NCI-H2081 (cell line): Measurements from ENCODE around the gene TLCD3B.
"Not testable (repeated sequence)": the region's sequence is repeated elsewhere in the genome, so short reads cannot be mapped to it uniquely, and the experiment has no call there.

Experiments used
- DNase-seq, 2 experiments: peaks; one replicate each; lab custom pipeline; 2025; lab: John Stamatoyannopoulos, UW

The TLCD3B gene

DNA sequence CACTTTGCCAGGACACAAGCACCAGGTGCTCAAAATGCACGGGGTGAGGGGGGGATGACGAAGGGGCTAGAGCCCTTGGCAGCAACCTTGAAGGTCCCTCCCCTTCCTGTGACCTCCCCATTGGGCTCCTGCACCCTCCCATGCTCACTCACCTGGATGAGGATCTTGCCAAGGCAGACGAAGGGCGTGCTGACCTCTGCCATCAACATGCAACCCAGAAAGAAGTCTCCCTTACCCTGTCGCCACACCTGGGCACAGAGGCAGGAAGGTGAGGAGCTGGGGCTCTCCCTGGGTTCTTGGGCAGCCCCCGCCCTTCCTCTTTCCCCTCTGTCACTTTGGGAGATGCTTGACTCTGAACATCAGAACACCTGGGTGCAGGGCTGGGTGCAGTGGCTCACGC lies 5.5 kb downstream of the TLCD3B start:
- no peak for DNase-seq

DNA sequence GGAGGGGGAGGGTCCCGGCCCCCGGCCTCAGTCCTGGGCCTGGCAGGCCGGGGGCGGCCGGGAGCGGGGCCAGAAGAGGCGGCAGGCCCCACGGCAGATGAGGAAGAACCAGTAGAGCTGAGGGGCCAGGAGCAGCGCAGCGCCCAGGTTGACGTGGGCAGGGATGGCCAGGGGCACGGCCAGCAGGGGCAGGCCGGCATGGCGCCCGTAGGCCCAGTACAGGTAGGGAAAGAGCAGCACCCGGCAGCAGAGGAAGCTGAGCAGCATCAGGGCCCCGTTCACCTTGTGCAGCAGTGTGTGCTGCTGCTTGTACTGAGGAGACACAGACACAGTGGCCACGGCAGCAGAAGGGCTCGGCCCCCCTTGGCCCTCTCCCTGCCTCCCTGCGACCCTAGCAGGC lies 5.9 kb downstream of the TLCD3B start:
- DNase-seq = no peak

GRCh38 chr16:30024451-30024850 lies 6.6 kb downstream of the TLCD3B start:
- no peak for DNase-seq

- no peak for DNase-seq
Observed at GRCh38 chr16:30023586-30023985, 7.5 kb downstream of the TLCD3B start.

DNA sequence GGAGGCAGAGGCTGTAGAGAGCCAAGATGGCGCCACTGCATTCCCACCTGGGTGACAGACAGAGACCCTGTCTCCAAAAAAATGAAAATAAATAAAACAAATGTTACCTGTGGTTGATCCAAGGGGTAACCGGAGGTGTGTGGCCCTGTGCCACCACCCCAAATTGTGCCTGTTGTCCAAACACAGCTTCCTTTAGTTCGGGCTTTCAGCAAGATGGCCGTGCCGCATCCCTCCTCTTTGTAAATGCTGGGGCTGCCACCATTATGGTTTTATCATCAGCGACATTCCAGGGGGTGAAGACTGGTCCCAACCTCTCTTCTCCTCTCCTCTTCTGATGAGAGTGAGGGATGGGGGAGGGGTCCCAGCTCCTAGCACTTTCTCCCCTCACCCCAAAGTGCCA lies 8.2 kb downstream of the TLCD3B start, which contains the start of gene C16orf92:
TSS of gene C16orf92 (plus strand) at position 312 of the 400 bp plus-strand sequence. CDS start 143 bp downstream, outside the sequence.
- DNase-seq = no peak

GRCh38 chr16:30018731-30019158 lies 12.3 kb downstream of the TLCD3B start:
- DNase-seq = no peak

- not testable (repeated sequence) for DNase-seq
Observed at GRCh38 chr16:30017937-30018336, 13.1 kb downstream of the TLCD3B start.

DNA sequence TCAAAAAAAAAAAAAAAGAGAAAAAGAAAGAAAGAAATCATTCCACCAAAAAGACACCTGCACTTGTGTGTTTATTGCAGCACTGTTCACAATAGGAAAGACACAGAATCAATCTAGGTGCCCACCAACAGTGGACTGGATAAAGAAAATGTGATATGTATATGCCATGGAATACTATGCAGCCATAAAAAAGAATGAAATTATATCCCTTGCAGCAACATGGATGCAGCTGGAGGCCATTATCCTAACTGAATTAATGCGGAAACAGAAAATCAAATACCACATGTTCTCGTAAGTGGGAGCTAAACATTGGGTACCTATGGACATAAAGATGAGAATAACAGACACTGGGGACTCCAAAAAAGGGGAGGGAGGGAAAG lies 13.8 kb downstream of the TLCD3B start:
- DNase-seq = no peak

DNA sequence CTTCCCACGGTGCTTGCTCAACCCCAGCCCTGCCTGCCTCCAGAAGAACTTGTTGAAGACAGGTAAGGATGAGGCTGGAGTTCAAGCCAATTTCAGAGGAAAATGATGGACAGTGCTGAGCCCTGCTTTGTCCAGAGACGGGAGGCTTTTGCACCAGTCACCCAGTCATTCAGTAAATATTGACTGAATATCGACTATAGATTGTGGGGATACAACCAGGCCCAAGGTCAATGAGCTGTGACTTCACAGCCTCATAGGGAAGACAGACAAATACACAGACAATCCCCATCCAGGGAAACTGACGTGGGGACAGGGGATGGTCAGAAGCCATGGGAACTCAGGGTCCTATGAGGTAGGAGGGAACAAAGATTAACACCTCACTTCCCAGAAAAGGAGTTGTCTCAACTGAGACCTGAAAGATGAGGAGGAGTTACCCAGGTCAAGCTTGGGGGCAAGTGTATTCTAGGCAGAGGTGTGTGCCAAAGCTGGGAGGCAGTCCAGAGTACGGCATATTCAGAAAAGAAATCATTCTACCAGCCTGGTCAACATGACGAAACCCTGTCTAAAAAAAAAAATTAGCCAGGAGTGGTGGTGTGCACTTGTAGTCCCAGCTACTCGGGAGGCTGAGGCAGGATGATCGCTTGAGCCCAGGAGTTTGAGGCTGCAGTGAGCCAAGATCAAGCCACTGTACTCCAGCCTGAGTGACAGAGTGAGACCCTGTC lies 14.4 kb downstream of the TLCD3B start:
- no peak for DNase-seq

DNA sequence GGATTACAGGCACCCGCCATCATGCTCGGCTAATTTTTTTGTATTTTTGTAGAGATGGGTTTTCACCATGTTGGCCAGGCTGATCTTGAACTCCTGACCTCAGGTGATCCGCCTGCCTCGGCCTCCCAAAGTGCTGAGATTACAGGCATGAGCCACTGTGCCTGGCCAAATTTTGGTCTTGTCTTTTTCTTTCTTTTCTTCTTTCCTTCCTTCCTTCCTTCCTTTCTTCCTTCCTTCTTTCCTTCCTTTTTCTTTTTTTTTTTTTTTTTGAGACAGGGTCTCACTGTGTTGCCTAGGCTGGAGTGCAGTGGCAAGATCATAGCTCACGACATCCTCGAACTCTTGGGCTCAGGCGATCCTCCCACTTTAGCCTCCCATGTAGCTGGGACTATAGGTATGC lies 15.6 kb downstream of the TLCD3B start:
- not testable (repeated sequence) for DNase-seq

- DNase-seq = not testable (repeated sequence)
Observed at GRCh38 chr16:30012598-30012997, 18.5 kb downstream of the TLCD3B start.

- no peak for DNase-seq
Observed at GRCh38 chr16:30011714-30012504, 19.2 kb downstream of the TLCD3B start.

DNA sequence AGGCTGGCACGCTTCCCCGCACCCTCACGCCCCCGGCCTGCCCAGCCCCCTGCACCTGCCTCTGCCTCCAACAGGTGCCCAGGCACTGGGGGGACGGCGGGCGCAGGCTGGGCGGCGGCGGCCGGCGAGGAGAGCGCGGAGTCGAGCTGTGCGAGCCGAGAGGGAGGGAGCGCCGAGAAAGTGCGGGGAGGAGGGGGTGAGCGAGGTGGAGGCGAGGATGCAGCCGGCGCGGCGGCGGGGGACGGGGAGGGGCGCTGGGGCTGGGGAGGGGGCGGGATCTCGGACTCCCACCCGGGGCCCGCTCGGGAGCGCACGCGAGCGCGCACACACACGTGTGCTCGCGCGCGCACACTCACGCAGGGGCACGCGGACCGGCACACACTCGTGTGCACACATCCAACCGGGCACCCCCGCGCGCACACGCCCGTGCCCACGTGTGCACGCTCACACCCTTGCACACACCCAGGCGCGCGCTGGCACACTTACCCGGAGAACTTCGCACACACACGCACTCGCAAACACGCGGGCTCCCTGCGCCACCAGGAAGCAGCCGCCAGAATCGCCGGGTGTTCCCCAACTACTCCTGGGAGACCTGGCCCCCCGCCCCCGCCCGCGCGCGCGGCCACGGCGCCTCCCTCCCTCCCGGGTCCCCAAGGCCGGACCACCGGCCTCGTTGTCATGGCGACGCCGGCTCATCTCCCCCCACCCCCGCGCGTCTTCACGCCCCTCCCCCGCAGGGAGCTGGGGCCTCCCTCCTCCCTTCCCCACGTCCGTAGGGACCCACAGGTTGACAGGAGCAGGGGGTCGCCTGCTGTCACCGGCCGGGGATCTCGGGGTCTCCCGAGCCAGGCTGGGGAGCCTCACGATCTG lies 20.0 kb downstream of the TLCD3B start, which contains the start of gene DOC2A:
TSS of gene DOC2A (minus strand) at position 184 of the 870 bp plus-strand sequence. CDS start 805 bp downstream, outside the sequence.
- peak; percentile 35 to 39 for DNase-seq

GRCh38 chr16:30009990-30010843 lies 20.9 kb downstream of the TLCD3B start:
- DNase-seq = no peak

- no peak for DNase-seq
Observed at GRCh38 chr16:30009085-30009862, 21.8 kb downstream of the TLCD3B start.

- DNase-seq = no peak
Observed at GRCh38 chr16:30007378-30007895, 23.6 kb downstream of the TLCD3B start.

GRCh38 chr16:30006659-30007377 lies 24.3 kb downstream of the TLCD3B start:
- no peak for DNase-seq

GRCh38 chr16:30006095-30006473 lies 25.0 kb downstream of the TLCD3B start:
- DNase-seq = no peak

DNA sequence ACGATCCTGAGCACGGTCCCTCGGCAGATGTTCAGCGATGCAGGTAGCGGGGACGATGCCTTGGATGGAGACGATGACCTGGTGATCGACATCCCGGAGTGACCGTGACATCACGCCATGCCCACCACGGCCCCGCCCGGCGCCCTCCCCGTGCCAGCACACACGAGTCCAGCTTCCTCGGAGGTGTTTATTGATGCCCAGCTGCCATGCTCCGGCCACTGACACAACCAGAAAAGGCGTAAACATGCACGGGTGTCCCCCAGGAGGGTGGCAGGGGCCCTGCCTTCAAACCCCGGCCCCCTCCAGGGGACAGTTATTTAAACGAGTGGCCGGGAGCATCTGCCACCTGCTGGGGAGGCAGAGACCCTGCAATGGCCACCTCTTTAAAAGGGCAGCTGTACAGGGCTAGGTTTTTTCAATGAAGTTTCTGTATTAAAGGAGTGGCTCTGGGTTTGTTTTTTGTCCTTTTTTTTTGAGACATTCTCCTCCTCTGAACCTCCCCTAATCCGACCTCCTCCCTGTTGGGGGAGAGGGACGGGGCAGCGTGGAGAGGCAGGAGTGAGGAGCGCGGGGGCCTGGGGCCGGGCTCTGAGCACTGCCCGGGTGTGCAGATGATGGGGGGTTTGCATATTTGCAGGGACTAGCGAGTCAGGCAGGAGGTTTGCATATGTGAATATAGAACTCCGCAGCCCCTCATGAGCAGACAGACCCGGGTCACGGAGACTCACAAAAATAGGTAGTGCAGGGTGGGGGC lies 25.6 kb downstream of the TLCD3B start:
- peak in 1 of 2 experiments; percentile 6 for DNase-seq
